ENCODE results near the gene LUZP2. TPM values are rescaled to one million over a fixed set of nuclear protein-coding genes. Genes with fewer than 3 reads are reported as not detected.

Gene LUZP2
- total RNA-seq, 2 experiments from 2014 or later = not detected

- DNase-seq = no peak
- no peak for TF ChIP-seq CTCF (IDR thresholded peaks at IDR 0.05)
- Mint-ChIP-seq H3K27ac (no peak overlapping the region), H3K4me3 (no peak overlapping the region), H3K36me3 (ENCODE audit: low read depth) (no peaks in the 10 kb centered on the region), H3K9me3 (no peaks in the 10 kb centered on the region), H3K27me3 (no peaks in the 10 kb centered on the region), H3K4me1 (ENCODE audit: low read depth) (no peaks in the 10 kb centered on the region)
- H3K27ac ChIP-seq (ENCODE audit: low read depth in 1 of 2, low read length in 2 of 2) = no peak overlapping the region
- ChIA-PET POLR2A (no interaction called here), CTCF (no interaction called here)
- H3K4me3 ChIP-seq (ENCODE audit: low read length) = no peak overlapping the region
- no peaks in the 10 kb centered on the region for H3K36me3 ChIP-seq (ENCODE audit: insufficient read depth, low read length)
- H3K9me3 ChIP-seq (ENCODE audit: control insufficient read depth in 1 of 2, insufficient read depth in 1 of 2, low read length in 2 of 2) = peaks cover 0 to 13% of the 10 kb centered on the region in 2 experiments
- H3K27me3 ChIP-seq (ENCODE audit: control insufficient read depth in 1 of 2, insufficient read depth in 2 of 2, low read length in 2 of 2) = no peaks in the 10 kb centered on the region
- no peaks in the 10 kb centered on the region for H3K4me1 ChIP-seq (ENCODE audit: insufficient read depth, low read length)
- ATAC-seq (ENCODE audit: poor library complexity) = no peak
- intact Hi-C loops (cut with DNase I, micrococcal nuclease) = no loop called here
Measured at GRCh38 chr11:24516638-24517037, 19.8 kb downstream of the LUZP2 start.

- Mint-ChIP-seq H3K27me3 (no peaks in the 10 kb centered on the region), H3K27ac (no peak overlapping the region), H3K9me3 (no peaks in the 10 kb centered on the region), H3K4me1 (ENCODE audit: low read depth) (no peaks in the 10 kb centered on the region), H3K4me3 (no peak overlapping the region), H3K36me3 (ENCODE audit: low read depth) (no peaks in the 10 kb centered on the region)
- Histone ChIP-seq H3K27ac (ENCODE audit: low read depth in 1 of 2, low read length in 2 of 2) (no peak overlapping the region), H3K36me3 (ENCODE audit: insufficient read depth, low read length) (no peaks in the 10 kb centered on the region), H3K4me3 (ENCODE audit: low read length) (no peak overlapping the region), H3K9me3 (ENCODE audit: control insufficient read depth in 1 of 2, insufficient read depth in 1 of 2, low read length in 2 of 2) (peaks cover 0 to 9% of the 10 kb centered on the region in 2 experiments), H3K4me1 (ENCODE audit: insufficient read depth, low read length) (no peaks in the 10 kb centered on the region), H3K27me3 (ENCODE audit: control insufficient read depth in 1 of 2, insufficient read depth in 2 of 2, low read length in 2 of 2) (no peaks in the 10 kb centered on the region)
- intact Hi-C loops (cut with DNase I, micrococcal nuclease) = no loop called here
- ChIA-PET POLR2A (no interaction called here), CTCF (no interaction called here)
- TF ChIP-seq CTCF (IDR thresholded peaks at IDR 0.05) = no peak
- DNase-seq (no peak), ATAC-seq (ENCODE audit: poor library complexity) (no peak)
Measured at GRCh38 chr11:24521601-24522000, 24.7 kb downstream of the LUZP2 start.

DNA sequence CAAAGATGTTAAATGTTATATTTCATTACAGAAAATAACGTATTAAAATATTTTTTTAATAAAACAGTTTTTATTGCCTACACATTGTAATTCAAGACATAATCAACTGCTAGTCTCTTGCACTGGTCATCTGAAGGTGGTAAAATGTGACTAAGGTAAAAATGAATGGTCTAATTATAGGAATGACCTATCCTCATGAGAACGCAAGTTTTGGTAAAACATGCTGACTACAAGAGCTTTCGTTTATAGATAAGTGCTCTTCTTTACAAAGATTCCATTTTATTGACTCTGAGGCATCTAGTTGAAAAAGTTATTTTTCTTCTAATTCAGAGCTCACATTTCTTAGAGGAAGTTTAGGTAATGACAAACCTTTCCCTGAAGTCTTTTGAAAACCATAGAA is 27.3 kb downstream of the LUZP2 start:
- ChIA-PET CTCF (no interaction called here), POLR2A (no interaction called here)
- Mint-ChIP-seq H3K27ac (no peak overlapping the region), H3K36me3 (ENCODE audit: low read depth) (no peaks in the 10 kb centered on the region), H3K9me3 (no peaks in the 10 kb centered on the region), H3K27me3 (no peaks in the 10 kb centered on the region), H3K4me1 (ENCODE audit: low read depth) (no peaks in the 10 kb centered on the region), H3K4me3 (no peak overlapping the region)
- Histone ChIP-seq H3K27me3 (ENCODE audit: control insufficient read depth in 1 of 2, insufficient read depth in 2 of 2, low read length in 2 of 2) (no peaks in the 10 kb centered on the region), H3K9me3 (ENCODE audit: control insufficient read depth in 1 of 2, insufficient read depth in 1 of 2, low read length in 2 of 2) (peaks cover 0 to 5% of the 10 kb centered on the region in 2 experiments), H3K36me3 (ENCODE audit: insufficient read depth, low read length) (no peaks in the 10 kb centered on the region), H3K27ac (ENCODE audit: low read depth in 1 of 2, low read length in 2 of 2) (no peak overlapping the region), H3K4me3 (ENCODE audit: low read length) (no peak overlapping the region), H3K4me1 (ENCODE audit: insufficient read depth, low read length) (no peaks in the 10 kb centered on the region)
- TF ChIP-seq CTCF (IDR thresholded peaks at IDR 0.05) = no peak
- DNase-seq (no peak), ATAC-seq (ENCODE audit: poor library complexity) (no peak)
- intact Hi-C loops (cut with DNase I, micrococcal nuclease) = no loop called here
